ENCODE measurements around the gene RDH12. TPM values are rescaled to one million over a fixed set of nuclear protein-coding genes. Genes with fewer than 3 reads are reported as not detected.
"Not testable (repeated sequence)": the region's sequence is repeated elsewhere in the genome, so short reads cannot be mapped to it uniquely, and the experiment has no call there.

RDH12 gene
- total RNA-seq, 2 donors from 2014 or later, result not detected

DNA sequence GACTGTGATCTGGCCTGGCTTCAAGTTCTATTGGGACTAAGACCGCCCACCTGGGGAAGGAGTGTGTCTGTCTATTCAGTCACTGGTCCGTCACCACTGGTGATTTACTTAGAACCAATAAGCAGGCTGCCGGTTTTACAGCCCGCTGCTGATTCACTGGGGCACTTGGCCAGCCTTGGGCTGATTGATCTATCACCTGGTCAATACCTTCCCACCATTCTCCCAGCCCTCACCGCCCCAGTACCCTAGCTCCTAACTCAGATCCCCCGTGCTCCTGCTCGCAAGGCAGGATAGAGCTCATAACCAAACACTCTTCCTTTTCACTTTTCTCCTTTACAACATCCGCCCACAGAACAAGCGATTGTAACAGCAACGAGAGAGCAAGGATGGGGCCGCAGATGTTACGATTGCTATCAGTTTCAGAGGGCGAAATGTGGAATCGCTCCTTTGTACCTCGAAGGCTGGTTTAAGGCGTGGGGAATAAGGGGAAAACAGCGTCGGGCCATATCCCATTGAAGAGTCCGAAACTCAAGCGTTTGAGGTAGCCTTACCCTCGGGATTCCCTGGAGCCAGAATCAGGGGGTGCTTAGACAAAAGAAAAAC, 6.8 kb upstream of the RDH12 start:
- peak; percentile 74 to 83 for DNase-seq (ENCODE audit: low spot score in 2 of 2)
- peak overlapping the region; percentile 93 to 96 for H3K27ac Mint-ChIP-seq
- no peaks in the 10 kb centered on the region for H3K9me3 Mint-ChIP-seq
- peaks cover 6 to 14% of the 10 kb centered on the region in 2 donors for H3K36me3 Mint-ChIP-seq
- peak; percentile 92 to 95 for ATAC-seq

DNA sequence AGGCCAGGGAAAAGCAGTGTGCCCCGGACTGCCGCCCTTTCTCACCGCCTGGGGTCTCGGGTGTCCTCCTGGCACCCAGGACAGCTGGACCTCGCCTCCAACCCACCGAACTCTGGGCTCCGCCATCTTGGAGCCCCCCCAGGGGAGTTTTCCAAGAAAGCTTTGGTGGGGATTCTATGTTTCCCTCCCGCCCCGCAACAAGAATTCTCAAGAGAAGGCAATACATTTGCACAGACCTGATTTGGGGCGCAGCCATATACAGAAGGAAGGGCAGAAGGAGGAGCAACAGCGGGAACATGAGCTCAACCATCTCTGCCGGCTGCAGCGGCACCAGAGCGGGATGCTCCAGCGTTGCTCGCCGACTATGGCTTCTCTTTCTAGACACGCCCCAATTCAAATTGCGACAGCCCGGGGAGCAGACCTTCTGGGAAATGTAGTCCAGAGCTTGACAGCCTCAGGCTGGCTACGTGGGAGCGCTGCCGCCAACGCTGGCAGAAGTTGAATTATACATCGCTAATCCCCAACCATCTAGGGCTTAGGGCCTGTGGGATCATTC, 6.2 kb upstream of the RDH12 start, which contains the start of gene RDH11:
TSS of gene RDH11 (minus strand) at position 371 of the 556 bp plus-strand sequence. CDS start at position 310, 61 bp downstream.
- peaks cover under 1 to 14% of the 10 kb centered on the region in 2 donors for H3K36me3 Mint-ChIP-seq
- DNase-seq (ENCODE audit: low spot score in 2 of 2), result peak; percentile 78 to 82
- peak; percentile 78 to 86 for ATAC-seq
- no peaks in the 10 kb centered on the region for H3K9me3 Mint-ChIP-seq
- peak within 1 kb of the TSS; percentile 93 to 96 for H3K27ac Mint-ChIP-seq

DNA sequence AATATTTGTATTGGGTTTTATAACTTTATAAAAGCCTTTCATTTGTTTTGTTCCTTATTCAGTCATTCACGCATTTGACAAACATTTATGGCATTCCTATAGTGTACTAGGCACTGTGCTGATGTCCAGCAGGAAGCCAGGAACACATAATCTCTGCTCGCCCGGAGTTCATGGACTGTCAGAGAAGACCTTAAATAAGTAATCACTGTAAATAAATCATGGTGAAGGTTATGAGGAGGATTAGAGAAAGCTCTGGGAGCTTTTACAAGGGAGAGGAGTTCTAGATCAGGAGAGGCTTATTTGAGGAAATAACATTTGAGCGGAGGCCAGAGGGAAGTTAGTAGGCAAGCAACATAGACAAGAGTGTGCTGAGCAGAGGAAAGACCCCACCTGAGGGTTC, 4.7 kb upstream of the RDH12 start:
- peak overlapping the region in 1 of 2 donors; percentile 93 for H3K27ac Mint-ChIP-seq
- H3K36me3 Mint-ChIP-seq, result peaks cover 0 to 5% of the 10 kb centered on the region in 2 donors
- ATAC-seq, result no peak
- H3K9me3 Mint-ChIP-seq, result no peaks in the 10 kb centered on the region
- no peak for DNase-seq (ENCODE audit: low spot score in 2 of 2)

DNA sequence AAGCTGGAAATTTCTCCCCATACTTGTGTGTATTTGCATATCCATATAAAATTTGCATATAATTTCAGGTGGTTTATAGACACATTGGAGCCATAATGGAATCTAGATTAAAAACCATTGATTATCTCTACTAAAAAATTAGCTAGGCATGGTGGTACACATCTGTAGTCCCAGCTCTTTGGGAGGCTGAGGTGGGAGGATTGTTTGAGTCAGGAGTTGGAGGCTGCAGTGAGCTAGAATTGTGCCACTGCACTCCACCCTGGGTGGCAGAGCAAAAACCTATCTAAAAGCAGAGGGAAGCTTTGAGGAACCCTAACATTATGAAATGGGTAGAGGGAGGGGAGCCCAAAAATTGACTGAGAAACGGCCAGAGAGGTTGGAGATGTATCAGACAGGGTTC, 3.5 kb upstream of the RDH12 start:
- Mint-ChIP-seq H3K9me3 (no peaks in the 10 kb centered on the region), H3K27ac (no peak overlapping the region), H3K36me3 (no peaks in the 10 kb centered on the region)
- ATAC-seq (no peak), DNase-seq (ENCODE audit: low spot score in 2 of 2) (no peak)

DNA sequence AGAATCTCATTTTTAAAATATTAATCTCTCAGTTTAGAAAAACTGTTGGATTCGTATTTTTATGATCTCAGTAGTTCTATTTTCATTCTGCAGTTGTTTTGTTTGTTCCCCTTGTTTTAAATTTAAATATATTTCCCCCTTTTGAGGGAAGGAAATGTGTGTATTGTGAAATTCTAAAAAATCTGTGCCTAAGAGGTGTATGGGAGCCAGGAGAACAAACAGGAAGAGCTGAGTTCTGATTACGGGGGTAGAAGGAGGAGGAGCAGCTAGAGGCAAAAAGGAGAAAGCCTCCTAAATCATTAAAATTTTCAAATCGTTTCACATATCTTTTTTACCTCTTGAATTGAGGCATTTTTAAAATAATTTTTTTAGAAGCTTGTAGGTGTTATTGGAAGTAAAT, 2.3 kb downstream of the RDH12 start:
- H3K27ac Mint-ChIP-seq, result no peak overlapping the region
- no peak for DNase-seq (ENCODE audit: low spot score in 2 of 2)
- no peaks in the 10 kb centered on the region for H3K36me3 Mint-ChIP-seq
- no peaks in the 10 kb centered on the region for H3K9me3 Mint-ChIP-seq
- no peak for ATAC-seq

DNA sequence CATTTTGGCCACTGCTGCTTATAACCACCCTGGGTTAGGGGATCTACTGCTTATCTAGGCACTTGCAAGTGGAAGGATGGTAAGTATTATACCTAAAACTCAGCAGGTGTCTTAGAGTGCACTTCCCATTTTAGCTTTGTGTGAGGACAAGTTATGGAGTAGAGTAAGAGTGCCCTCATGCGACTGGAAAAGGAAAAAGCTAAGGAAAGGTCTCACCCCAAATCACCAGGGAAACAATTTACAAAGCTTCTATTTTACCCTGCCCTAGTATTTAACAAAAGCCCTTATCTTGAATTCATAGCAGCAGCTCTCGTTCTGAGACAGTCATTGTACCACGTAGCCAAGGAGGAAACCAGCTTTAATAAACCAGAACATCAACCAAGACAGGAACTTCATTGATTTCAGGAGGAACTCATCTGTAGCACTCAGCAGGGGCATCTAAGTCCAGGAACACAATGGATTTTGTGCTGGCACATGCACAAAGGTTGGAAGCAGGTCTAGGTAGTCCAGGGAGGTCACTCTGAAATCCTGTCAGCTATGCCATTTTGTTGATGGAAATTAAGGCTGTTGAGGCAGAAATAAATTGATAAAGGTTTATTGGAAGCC, 2.9 kb downstream of the RDH12 start:
- DNase-seq (ENCODE audit: low spot score in 2 of 2) (peak in 1 of 2 donors; percentile 25), ATAC-seq (peak; percentile 80)
- Mint-ChIP-seq H3K27ac (no peak overlapping the region), H3K9me3 (no peaks in the 10 kb centered on the region), H3K36me3 (peaks cover 0 to 1% of the 10 kb centered on the region in 2 donors)

DNA sequence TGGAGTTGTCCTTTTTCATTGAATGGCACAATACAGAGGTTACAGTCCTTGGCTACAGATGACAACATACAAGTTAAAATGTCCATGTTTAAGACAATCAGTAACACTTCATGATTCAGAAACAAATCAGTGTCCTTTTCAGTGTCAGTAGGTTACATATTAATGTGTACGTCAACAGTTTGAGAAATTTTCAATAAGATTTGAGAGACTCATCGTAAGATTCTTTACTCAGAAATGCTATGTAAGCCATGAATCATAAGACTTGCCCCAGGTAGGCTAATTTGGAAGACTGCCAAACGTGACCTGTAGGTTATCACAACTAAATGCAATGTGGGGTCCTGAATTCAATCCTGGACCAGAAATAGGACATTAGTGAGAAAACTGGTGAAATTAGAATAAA, 3.5 kb downstream of the RDH12 start:
- Mint-ChIP-seq H3K36me3 (peaks cover 0 to 7% of the 10 kb centered on the region in 2 donors), H3K27ac (no peak overlapping the region), H3K9me3 (peaks cover 0 to 4% of the 10 kb centered on the region in 2 donors)
- ATAC-seq (no peak), DNase-seq (ENCODE audit: low spot score in 2 of 2) (no peak)

DNA sequence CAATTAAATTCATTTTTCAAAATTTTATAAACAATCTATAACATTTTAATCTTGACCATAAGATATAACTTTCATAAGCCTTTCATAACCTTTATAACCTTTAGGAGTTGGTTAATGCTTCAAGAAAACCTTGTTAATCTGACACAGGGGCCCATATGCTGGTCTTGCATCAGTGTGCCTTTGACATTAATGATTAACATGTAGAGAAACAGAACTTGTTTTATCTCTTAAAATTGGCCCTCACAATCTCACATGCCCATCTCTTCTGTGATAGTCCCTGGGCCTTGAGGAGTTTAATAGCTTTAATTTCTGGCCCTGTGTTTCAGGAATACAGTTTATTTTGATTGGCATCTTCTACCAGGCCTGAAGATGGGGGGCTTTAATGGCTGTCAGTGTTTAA, 7.7 kb downstream of the RDH12 start:
- H3K9me3 Mint-ChIP-seq; ATAC-seq; H3K27ac Mint-ChIP-seq; DNase-seq (ENCODE audit: low spot score in 2 of 2): not testable (repeated sequence)
- peaks cover 0 to 13% of the 10 kb centered on the region in 2 donors for H3K36me3 Mint-ChIP-seq

DNA sequence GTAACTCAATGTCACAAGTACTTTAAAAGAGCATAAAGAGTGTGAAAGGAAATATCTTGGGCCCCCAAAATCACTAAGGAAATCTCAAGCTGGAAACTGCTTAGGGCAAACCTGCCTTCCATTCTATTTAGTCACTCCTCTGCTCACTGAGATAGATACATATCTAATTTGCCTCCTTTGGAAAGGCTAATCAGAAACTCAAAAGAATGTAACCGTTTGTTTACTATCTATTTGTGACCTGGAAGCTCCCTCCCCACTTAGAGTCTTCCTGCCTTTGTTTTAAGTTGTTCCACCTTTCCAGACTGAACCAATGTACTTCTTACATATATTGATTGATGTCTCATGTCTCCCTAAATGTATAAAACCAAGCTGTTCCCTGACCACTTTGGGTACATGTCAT, 8.1 kb downstream of the RDH12 start:
- H3K27ac Mint-ChIP-seq; H3K9me3 Mint-ChIP-seq; ATAC-seq; DNase-seq (ENCODE audit: low spot score in 2 of 2): not testable (repeated sequence)
- H3K36me3 Mint-ChIP-seq, result peaks cover 0 to 13% of the 10 kb centered on the region in 2 donors

DNA sequence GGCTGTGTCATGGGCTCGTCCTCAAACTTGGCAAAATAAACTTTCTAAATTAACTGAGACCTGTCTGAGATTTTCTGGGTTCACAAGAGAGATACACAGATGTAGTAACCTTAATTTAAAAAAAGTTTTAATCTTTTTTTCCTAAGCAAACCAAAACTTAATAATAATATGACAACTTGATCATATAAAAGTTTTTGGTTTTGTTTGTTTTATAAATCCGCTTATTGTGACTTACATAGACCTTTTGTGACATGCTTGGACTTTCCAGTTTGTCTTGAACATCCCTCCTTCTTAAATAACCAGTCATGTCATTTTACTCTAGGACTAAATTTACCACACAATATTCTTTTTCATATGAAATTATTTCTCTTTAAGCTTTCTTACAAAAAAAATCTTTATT, 8.5 kb downstream of the RDH12 start:
- peaks cover 0 to 13% of the 10 kb centered on the region in 2 donors for H3K36me3 Mint-ChIP-seq
- DNase-seq (ENCODE audit: low spot score in 2 of 2), result no peak
- no peak for ATAC-seq
- no peak overlapping the region for H3K27ac Mint-ChIP-seq
- peaks cover 0 to 8% of the 10 kb centered on the region in 2 donors for H3K9me3 Mint-ChIP-seq

DNA sequence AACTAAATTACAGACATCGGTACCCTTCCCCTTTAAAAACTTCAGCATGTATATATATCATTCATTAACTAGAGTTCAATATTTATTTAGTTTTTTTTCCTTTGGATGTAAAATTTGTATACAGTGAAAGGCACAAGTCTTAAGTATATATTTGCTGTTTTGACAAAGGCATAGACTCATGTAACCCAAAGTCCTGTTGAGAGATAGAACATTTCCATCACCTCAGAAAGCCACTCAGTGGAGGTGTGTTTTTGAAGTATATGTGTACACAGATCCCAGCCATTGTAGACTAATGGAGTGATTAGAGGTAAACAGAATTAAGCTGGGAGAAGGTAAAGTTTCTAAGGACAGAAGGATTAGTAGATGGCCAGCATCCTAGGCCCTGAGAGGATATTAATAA, 15.4 kb downstream of the RDH12 start:
- Mint-ChIP-seq H3K9me3 (no peaks in the 10 kb centered on the region), H3K27ac (no peak overlapping the region), H3K36me3 (no peaks in the 10 kb centered on the region)
- DNase-seq (ENCODE audit: low spot score in 2 of 2) (no peak), ATAC-seq (no peak)

DNA sequence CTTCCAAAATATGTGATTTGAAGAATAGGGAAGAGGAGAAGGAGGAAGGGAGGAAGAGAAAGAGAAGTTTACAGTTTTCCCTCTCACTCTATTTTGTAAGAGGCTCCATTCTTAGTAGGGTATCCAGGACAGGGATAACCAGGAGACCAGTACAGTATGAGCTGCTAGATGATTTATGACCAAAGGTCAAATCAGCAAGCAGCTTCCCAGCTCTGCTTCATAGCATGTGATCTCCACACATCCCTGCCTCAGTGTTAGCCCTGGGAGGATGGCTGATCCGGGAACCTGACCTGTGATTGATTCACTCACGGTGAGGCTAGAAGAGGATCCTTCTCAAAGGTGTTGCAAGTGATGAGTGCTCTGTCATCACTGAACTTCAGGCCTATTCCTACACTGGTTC, 16.6 kb downstream of the RDH12 start:
- no peaks in the 10 kb centered on the region for H3K9me3 Mint-ChIP-seq

DNA sequence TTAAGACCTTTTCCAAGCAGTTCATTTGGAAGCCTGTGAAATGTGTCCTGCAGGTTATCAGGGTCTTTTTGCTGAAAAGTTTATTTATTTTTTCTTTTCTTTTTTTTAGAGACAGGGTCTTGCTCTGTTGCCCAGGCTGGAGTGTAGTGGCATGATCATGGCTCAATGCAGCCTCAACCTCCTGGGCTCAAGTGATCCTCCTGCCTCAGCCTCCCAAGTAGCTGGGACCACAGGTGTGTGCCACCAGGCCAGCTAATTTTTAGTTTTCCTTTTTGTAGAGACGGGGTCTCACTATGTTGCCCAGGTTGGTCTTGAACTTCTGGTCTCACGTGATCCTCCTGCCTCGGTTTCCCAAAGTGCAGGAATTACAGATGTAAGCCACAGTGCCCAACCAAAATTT, 17.7 kb downstream of the RDH12 start:
- DNase-seq (ENCODE audit: low spot score in 2 of 2); ATAC-seq; H3K27ac Mint-ChIP-seq; H3K9me3 Mint-ChIP-seq; H3K36me3 Mint-ChIP-seq: not testable (repeated sequence)

More for the DNA sequence above, 16.6 kb downstream of the RDH12 start:
- ATAC-seq (no peak), DNase-seq (ENCODE audit: low spot score in 2 of 2) (no peak)
- no peak overlapping the region for H3K27ac Mint-ChIP-seq
- H3K36me3 Mint-ChIP-seq, result peaks cover 0 to 6% of the 10 kb centered on the region in 2 donors

DNA sequence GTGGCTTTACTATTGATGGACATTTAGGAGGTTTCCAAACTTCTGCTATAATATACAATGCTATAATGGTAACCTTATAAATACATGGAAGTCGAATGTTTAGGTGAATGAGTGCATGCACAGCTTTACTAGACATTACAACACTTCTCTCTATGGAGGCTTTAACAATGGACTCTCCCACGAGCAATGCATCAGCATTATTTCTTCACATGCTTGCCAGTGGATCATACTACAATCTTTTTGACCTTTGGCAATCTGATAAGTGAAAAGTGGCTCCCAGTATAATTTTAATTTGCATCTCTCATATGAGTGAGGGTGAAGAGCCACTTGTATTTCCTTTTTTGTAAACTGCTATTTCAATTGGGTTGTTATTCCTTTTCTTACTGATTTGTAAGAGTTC, 18.2 kb downstream of the RDH12 start:
- H3K9me3 Mint-ChIP-seq, result no peaks in the 10 kb centered on the region
- peaks cover 0 to 6% of the 10 kb centered on the region in 2 donors for H3K36me3 Mint-ChIP-seq
- no peak for ATAC-seq
- no peak overlapping the region for H3K27ac Mint-ChIP-seq
- DNase-seq (ENCODE audit: low spot score in 2 of 2), result no peak

DNA sequence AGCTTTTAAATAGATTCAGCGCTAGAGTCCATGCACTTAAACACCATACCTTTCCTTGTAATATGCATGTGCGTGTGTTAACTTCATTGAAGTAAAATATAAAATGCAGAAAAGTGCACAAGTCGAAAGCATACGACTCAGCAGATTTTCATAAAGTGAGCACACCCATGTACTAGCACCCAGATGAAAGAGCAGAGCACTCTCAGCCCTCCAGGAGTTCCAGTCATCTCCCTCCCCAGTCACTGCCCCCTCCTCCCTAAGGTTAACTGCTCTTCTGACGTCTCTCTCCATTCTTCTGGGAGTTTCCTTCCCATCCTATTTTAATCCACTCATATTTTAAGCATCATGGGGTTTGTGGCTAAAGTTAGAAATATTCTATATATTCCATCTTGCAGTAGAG, 20.2 kb downstream of the RDH12 start:
- Mint-ChIP-seq H3K9me3 (no peaks in the 10 kb centered on the region), H3K36me3 (peaks cover 0 to 6% of the 10 kb centered on the region in 2 donors), H3K27ac (no peak overlapping the region)
- ATAC-seq, result no peak
- no peak for DNase-seq (ENCODE audit: low spot score in 2 of 2)

DNA sequence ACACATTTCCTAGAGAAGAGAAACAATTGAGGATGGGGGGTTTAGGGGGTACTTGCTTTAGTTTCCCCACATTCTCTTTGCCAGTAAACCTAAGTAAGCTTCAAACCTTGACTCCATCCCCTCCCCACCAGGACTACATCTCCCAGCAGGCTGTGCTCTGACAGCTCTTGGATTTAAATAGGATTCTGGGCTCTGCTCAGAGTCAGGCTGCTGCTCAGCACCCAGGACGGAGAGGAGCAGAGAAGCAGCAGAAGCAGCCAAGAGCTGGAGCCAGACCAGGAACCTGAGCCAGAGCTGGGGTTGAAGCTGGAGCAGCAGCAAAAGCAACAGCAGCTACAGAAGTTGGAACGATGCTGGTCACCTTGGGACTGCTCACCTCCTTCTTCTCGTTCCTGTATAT, 20.6 kb downstream of the RDH12 start:
- H3K9me3 Mint-ChIP-seq, result no peaks in the 10 kb centered on the region
- no peak overlapping the region for H3K27ac Mint-ChIP-seq
- DNase-seq (ENCODE audit: low spot score in 2 of 2) (no peak), ATAC-seq (no peak)
- peaks cover 0 to 6% of the 10 kb centered on the region in 2 donors for H3K36me3 Mint-ChIP-seq

DNA sequence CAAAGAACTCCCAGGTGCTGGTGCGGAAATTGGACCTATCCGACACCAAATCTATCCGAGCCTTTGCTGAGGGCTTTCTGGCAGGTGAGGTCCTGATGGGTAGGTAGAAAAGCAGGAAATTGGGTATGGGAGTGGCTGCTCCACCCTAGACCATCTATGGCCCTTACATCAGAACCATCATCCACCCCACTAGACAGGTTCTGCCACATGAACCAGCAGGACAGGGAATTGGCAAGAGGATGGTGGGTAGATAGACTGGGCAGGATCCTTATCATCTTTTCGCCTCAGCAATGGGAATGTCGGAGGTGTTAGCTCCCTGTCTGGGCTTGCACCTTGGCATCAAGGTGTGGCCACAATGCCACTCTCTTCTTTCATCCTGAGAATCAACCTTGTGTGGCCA, 23.5 kb downstream of the RDH12 start:
- DNase-seq (ENCODE audit: low spot score in 2 of 2) (no peak), ATAC-seq (no peak)
- peaks cover 0 to 6% of the 10 kb centered on the region in 2 donors for H3K36me3 Mint-ChIP-seq
- H3K27ac Mint-ChIP-seq, result no peak overlapping the region
- H3K9me3 Mint-ChIP-seq, result no peaks in the 10 kb centered on the region

DNA sequence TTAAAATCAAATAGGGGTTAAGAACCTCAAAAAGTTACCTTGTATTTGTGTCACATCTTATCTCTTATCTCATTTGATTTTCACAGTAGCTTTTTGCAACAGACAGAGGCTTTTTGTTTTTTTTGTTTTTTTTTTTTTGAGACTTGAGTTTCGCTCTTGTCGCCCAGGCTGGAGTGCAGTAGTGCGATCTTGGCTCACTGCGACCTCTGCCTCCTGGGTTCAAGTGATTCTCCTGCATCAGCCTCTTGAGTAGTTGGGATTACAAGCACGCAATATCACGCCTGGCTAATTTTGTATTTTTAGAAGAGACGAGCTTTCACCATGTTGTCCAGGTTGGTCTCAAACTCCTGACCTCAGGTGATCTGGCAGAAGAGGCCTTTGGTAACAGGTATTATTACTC, 25.7 kb downstream of the RDH12 start:
- no peak for ATAC-seq
- no peak overlapping the region for H3K27ac Mint-ChIP-seq
- peaks cover 0 to 5% of the 10 kb centered on the region in 2 donors for H3K36me3 Mint-ChIP-seq
- H3K9me3 Mint-ChIP-seq, result no peaks in the 10 kb centered on the region
- DNase-seq (ENCODE audit: low spot score in 2 of 2), result no peak

Measured in activated naive CD4-positive, alpha-beta T cell treated with anti-CD3 and anti-CD28 coated beads, Interleukin-2, amount 50 U/mL, for 72 hours (primary cell).